Fibroblast of skin of scalp (primary cell): Measurements from ENCODE around the gene AHI1.
"Not testable (repeated sequence)": the region's sequence is repeated elsewhere in the genome, so short reads cannot be mapped to it uniquely, and the experiment has no call there.

Experiments used
- DNase-seq: peaks from one replicate; pipeline ENCODE4 v3.0.0-alpha.2; 2013

AHI1 gene

DNA sequence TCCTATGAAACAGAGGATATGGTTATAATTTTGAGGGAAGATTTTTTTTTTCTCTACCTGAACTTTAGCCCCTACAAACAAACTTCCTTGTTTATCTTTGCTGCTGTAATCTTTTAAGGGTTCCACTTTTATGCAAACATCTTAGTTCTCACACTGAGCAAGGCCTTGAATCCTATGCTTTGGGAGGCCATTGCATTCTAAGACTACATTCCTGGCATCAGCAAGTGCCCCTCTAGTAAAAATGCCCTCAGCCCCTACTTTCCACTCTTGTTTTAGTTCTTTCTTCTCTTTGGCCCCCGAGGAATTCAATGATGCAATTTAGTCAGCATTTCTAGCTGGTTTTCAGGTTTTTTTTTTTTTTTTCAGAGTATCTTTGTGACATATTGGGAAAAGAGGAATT is 8.1 kb upstream of the AHI1 start:
- peak; percentile 18 for DNase-seq

DNA sequence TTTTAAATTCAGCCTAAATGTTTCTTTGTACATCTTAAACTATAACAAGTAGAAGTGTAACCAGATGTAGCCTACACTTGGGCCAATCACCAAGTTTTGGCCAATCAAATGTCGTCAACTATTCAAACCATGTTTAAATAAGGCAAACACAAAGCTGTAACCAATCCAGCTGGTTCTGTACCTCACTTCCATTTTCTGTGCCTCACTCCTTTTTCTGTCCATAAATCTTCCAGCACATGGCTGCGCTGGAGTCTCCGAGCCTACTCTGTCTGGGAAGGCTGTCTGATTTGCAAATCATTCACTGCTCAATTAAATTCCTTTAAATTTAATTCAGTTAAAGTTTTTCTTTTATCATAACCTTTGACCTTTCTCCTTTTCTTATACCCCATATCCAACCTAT is 7.7 kb upstream of the AHI1 start:
- no peak for DNase-seq

DNA sequence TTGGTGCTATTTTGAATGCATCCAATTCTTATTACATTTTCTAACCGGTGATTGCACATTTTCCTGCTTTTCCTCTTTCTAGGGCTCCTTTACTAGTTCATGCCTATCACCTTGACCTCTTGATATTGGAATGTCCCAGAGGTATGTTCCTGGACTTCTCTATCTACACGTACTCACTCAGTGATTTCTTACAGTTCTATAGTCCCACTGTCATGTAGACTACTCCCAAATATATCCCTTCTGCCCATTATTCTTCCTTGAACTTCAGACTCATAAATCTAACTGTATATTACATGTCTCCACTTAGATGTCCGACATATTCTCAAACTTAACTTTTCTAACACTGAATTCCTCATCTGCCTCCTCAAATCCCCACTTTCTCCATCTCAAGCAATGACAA is 7.2 kb upstream of the AHI1 start:
- DNase-seq: no peak

DNA sequence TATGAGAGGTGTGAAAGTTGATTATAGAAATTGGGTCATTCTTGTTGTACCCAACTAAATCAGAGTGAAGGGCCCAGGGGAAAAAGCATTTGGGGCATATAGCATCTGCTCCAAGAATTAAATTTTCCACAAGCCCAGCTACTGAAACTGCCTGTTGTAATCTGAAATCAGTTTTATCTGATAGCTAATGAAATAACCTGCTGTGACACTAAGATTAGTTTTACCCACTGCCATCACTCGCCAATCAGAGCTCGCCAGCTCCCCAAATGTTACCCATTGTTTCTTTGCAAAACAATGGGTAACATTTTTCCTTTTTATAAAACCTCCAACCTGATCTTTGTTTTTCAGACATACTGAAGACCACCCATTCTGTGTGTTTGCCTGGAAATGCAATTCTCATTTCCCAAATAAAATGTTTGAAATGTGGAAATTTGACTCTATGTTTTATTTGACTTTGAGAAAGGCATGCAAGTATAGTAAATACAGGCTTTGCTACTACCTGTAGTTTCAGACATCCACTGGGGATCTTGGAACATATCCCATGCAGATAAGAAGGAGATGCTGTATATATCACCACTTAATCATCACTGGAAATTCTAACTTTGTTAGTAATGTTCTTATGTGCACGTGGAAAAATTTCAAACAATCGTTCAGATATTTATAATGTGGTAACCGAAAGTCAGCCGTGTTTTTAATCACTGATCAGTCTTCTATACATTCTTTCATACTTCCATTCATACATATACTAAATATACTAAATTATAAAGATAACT is 6.3 kb upstream of the AHI1 start:
- DNase-seq: no peak

- no peak for DNase-seq
Observed at GRCh38 chr6:135499441-135500340, 2.2 kb upstream of the AHI1 start.

GRCh38 chr6:135498185-135498841 is 773 bp upstream of the AHI1 start:
- peak; percentile 85 for DNase-seq

DNA sequence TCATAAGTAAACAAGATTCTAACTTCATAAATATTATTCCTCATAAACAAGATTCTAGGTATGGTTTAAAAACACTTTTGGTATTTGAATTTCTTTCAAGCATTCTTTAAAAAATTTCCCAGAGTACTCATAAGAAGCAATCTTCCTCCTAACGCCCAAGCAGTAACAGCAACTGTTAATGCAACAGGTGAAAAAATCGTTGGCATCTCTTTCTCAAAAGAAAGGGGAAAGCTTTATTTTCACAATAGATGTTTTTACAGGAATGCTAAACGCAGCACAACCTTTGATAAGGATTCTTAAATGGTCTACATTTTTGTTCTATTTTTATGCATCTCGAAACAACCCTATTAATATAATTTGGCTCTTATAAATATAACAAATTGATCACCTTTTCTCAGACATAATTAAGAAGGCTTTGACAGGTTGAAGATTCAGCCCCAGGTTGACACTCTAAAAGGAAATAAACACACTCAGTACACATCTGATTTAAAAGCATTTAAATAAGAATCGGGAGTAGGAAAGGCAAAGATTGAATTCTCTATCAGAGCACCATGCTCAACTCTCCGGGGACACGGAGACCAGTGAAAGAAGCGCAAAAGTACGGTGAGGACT is 634 bp downstream of the AHI1 start:
- DNase-seq: no peak

- DNase-seq: peak; percentile 41
Observed at GRCh38 chr6:135493218-135493961, 4.2 kb downstream of the AHI1 start.

- DNase-seq: no peak
Observed at GRCh38 chr6:135490381-135490780, 7.2 kb downstream of the AHI1 start.

DNA sequence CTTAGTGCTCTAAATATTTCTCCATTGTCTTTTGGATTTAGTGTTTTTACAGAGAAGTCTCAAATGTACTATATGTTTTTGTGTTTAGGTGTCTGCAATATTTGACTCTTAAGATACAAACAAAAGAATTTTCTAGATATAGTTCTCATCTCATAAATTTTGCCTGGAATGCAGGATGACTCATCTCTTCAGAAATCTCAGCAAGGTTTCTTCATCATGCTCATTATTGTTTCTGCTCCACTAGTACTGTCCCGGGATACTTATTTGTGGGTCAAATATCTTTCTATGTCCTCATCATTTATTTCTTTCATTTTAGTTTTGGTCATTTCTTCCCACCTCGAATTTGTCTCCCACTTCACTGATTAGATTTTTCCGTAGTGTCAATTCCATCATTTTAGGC is 9.5 kb downstream of the AHI1 start:
- DNase-seq: peak; percentile 73

- DNase-seq: not testable (repeated sequence)
Observed at GRCh38 chr6:135483903-135484302, 13.6 kb downstream of the AHI1 start.

GRCh38 chr6:135481783-135482369 is 15.7 kb downstream of the AHI1 start:
- DNase-seq: no peak

- DNase-seq: no peak
Observed at GRCh38 chr6:135479601-135480000, 17.9 kb downstream of the AHI1 start.

DNA sequence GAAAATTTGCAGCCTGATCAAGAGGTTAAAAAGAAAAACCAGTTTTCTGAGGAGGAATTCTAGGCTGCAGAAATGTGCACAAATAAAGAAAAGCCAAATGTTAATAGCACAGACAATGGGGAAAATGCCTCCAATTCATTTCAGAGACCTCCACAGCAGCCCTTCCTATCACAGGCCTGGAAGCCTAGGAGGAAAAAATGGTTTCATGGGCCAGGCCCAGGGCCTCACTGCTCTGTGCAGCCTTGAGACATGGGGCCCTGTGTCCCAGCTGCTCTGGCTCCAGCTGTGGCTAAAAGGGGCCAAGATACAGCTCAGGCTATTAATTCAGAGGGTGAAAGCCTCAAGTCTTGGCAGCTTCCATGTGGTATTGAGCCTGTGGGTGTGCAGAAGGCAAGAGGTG is 18.9 kb downstream of the AHI1 start:
- DNase-seq: no peak

DNA sequence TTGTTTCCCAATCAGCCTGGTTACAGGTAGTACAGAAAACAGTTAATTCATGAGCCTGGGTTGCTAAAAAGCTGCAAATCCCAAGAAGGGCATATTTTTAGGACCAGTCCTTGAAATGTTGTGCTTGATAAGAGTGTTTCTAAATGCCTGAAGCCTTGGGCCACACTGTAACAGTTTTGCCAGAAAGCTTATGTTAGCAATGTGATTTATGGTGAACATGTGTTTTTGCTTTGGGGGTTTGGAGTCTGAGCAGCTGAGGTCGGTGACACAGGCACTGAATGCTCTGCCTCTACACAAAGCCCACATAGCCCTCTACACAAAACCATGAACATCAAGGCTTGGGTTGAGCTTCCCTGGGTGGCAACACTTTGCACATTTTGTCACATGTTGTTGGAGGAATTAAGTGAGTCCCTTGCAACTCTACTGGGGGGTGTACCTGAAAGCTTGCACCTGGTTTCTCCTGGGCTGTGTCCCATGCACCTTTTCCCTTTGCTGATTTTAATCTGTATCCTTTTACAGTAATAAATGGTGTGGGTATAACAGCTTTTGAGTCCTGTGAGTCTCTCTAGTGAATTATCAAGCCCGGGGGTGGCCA is 22.2 kb downstream of the AHI1 start:
- no peak for DNase-seq

GRCh38 chr6:135474362-135474761 is 23.2 kb downstream of the AHI1 start:
- DNase-seq: no peak

- no peak for DNase-seq
Observed at GRCh38 chr6:135465903-135466302, 31.6 kb downstream of the AHI1 start.

DNA sequence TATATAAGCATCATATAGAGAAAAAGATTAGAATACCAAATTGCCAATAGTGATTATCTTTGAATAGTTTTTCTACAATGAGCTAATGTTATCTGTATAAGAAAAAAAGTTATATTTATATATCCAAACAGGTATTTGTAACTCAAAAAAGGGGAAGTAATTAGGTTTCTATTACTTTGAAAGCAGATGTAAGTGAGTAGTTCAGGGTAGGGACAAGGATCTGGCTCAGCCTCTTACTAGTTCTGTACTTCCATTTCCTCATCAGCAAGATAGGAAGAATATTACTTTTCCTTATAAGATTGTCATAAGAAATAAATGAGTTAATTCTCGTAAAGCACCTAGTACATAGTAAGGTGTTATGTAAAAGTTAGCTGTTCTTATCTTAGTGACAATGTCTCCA is 32.2 kb downstream of the AHI1 start:
- no peak for DNase-seq

GRCh38 chr6:135464634-135465033 is 32.9 kb downstream of the AHI1 start:
- DNase-seq: no peak

DNA sequence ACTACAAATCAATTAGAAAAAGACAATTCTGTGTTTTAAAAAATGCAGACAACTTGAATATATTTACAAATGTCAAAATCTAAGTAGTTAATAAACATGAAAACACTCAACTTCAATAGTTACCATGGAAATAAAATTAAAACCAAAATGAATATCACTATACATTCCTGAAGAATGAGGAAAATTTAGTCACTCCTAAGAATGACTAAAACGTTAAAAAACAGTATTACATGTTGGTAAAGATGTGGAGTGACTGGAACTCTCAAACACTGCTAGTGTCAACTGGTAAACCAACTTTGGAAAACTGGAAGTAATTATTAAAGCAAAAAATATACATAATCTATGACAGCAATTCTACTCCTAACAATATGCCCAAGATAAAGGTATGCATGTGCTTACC is 36.3 kb downstream of the AHI1 start:
- DNase-seq: peak; percentile 1

- peak; percentile 56 for DNase-seq
Observed at GRCh38 chr6:135458051-135458450, 39.5 kb downstream of the AHI1 start.
